ENCODE data around the gene PAQR9. TPM values are rescaled to one million over a fixed set of nuclear protein-coding genes. Genes with fewer than 3 reads are reported as not detected.
A peak's percentile ranks its signal among the peaks of the same experiment; 100 is the strongest.

PAQR9 gene
- total RNA-seq, 1 donor from 2014 or later: not detected

DNA sequence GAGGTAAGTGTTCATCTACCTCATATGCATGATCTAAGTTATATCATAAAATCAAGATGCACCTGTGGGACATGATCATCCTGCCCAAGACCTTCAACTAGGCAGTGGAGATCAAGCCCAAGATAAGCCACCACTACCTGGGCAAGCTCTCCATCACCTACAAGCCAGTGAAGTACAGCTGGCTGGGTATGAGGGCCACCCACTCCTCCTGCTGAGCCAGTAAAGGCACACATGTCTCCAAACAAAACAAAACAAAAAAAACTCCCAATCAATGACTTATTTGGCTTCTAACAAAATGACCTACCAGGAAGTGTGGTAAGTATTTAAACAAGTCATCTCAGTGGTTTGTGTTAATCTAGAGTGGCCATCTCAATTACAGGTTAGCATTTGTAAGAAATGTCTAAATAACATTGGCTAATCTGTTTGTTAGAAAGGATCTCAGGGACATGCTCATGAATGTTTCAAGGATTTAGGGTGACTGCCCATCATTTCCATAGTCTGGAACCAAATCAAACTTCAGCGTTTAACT lies 3.1 kb downstream of the PAQR9 start:
- intact Hi-C loops (cut with micrococcal nuclease): no loop called here
- DNase-seq (ENCODE audit: low spot score): no peak
- Mint-ChIP-seq H3K9me3 (no peaks in the 10 kb centered on the region), H3K27me3 (ENCODE audit: low read depth) (peaks cover 68% of the 10 kb centered on the region), H3K27ac (no peak overlapping the region), H3K4me3 (ENCODE audit: low read depth) (no peak overlapping the region), H3K36me3 (ENCODE audit: low read depth) (no peaks in the 10 kb centered on the region), H3K4me1 (ENCODE audit: low read depth) (peaks cover 9% of the 10 kb centered on the region)

DNA sequence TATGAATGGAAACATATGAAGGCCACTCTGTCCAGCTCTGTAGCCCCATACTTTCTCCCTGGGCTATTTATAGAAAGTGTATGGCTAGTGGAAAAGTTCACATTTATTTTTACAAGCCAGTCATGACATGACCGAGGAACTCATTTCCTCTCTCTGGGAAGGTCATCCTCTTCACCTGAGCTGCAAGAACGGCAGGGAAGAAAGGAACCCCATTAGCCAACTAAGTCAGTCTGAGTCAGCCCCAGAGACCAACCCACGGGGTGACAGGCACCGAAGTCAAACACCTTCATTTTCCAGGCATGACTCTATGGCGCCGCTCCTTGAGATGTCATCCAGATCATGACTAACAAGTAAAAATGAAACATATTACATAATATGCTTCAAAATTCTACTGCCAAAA lies 4.8 kb downstream of the PAQR9 start:
- H3K36me3 Mint-ChIP-seq (ENCODE audit: low read depth): no peaks in the 10 kb centered on the region
- no peaks in the 10 kb centered on the region for H3K9me3 Mint-ChIP-seq
- no peak overlapping the region for H3K4me3 Mint-ChIP-seq (ENCODE audit: low read depth)
- intact Hi-C loops (cut with micrococcal nuclease): no loop called here
- no peak overlapping the region for H3K27ac Mint-ChIP-seq
- H3K4me1 Mint-ChIP-seq (ENCODE audit: low read depth): peaks cover 5% of the 10 kb centered on the region
- peaks cover 64% of the 10 kb centered on the region for H3K27me3 Mint-ChIP-seq (ENCODE audit: low read depth)
- DNase-seq (ENCODE audit: low spot score): no peak

DNA sequence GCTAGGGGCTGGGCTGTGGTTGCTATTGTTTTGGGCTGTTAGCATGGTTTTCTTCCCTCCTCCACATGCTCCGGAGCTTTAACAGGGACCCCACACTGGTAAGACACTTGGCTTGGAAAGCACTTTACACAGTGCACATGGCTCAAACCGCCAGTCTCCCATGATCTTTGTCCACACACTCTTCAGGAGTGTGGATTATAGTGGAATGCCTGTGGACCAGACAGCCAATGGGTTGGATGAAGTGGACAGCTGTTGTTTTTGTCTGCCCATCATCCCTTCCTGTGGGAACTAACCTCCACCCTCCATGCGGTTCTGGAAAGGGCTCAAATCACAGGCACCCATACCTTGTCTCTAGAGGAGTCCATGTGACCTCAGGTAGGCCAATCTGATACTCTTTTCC lies 10.0 kb downstream of the PAQR9 start:
- no peak overlapping the region for H3K4me3 Mint-ChIP-seq (ENCODE audit: low read depth)
- no peaks in the 10 kb centered on the region for H3K36me3 Mint-ChIP-seq (ENCODE audit: low read depth)
- H3K27me3 Mint-ChIP-seq (ENCODE audit: low read depth): peaks cover 67% of the 10 kb centered on the region
- no peaks in the 10 kb centered on the region for H3K4me1 Mint-ChIP-seq (ENCODE audit: low read depth)
- H3K9me3 Mint-ChIP-seq: no peaks in the 10 kb centered on the region
- H3K27ac Mint-ChIP-seq: no peak overlapping the region
- intact Hi-C loops (cut with micrococcal nuclease): no loop called here
- DNase-seq (ENCODE audit: low spot score): no peak

DNA sequence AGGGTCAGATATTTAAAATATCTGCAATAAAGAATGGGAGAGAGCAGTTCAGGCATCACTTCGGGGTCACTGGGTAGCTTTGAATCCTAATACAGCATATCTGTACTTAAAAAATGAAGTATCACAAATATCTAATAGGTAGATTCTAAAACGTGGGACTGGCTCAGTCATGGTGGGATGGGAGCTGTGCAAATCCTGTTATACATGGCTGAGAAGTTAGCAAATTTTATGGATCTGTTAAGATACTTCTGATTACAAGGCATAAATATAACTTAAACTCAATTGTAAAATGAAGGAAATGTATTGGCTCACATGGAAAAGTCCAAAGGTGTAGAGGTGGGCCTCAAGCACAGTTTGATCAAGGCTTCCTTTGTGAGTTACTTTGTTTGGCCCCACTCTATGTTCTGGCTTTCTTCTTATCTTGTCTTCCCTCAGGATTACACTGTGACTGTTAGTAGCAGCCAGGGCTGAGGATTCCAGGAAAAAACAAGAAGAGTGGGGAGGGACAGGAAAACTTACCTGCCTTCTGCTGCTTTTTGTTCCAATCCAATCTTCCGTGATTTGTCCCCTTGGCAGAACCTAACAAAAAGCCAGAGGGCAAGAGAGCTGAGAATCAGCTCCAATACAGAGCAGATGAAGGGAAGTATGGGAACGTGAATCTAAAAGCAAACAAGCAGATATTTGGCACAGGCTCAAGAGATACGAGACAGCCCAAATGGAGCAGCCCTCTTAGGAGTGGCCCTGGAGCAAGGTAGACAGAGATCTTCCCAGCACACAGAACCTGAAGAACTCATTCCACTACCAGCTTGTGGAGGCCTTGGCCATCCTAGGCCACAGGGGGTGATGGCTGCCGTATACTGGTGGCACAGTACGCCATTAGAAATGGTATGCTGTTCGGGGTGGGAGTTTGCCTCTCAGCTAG lies 10.9 kb downstream of the PAQR9 start:
- no peak overlapping the region for H3K4me3 Mint-ChIP-seq (ENCODE audit: low read depth)
- H3K27ac Mint-ChIP-seq: no peak overlapping the region
- H3K27me3 Mint-ChIP-seq (ENCODE audit: low read depth): peaks cover 68% of the 10 kb centered on the region
- no peaks in the 10 kb centered on the region for H3K4me1 Mint-ChIP-seq (ENCODE audit: low read depth)
- intact Hi-C loops (cut with micrococcal nuclease): no loop called here
- H3K9me3 Mint-ChIP-seq: no peaks in the 10 kb centered on the region
- no peak for DNase-seq (ENCODE audit: low spot score)
- H3K36me3 Mint-ChIP-seq (ENCODE audit: low read depth): no peaks in the 10 kb centered on the region

DNA sequence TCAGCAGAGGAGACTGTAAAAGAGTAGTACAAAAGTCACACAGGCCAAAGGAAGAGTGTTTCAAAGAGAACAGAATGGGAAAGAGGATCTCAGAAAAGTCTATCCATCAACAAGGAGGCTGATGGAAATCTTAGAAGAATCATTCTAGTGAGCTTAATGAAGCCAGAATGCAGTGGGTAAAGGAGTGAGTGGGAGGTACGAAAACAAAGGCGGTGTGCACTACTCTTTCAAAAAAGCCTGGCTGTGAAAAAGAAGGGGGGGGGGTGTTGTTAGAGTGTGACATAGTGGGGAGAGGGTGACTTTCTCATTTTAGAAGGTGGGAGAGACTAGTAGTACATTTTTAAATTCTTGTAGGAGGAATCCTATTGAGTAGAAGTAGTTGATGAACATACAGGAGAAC lies 11.7 kb downstream of the PAQR9 start:
- H3K27ac Mint-ChIP-seq: no peak overlapping the region
- intact Hi-C loops (cut with micrococcal nuclease): no loop called here
- H3K9me3 Mint-ChIP-seq: no peaks in the 10 kb centered on the region
- DNase-seq (ENCODE audit: low spot score): no peak
- H3K4me1 Mint-ChIP-seq (ENCODE audit: low read depth): no peaks in the 10 kb centered on the region
- H3K36me3 Mint-ChIP-seq (ENCODE audit: low read depth): no peaks in the 10 kb centered on the region
- peaks cover 64% of the 10 kb centered on the region for H3K27me3 Mint-ChIP-seq (ENCODE audit: low read depth)
- H3K4me3 Mint-ChIP-seq (ENCODE audit: low read depth): no peak overlapping the region

DNA sequence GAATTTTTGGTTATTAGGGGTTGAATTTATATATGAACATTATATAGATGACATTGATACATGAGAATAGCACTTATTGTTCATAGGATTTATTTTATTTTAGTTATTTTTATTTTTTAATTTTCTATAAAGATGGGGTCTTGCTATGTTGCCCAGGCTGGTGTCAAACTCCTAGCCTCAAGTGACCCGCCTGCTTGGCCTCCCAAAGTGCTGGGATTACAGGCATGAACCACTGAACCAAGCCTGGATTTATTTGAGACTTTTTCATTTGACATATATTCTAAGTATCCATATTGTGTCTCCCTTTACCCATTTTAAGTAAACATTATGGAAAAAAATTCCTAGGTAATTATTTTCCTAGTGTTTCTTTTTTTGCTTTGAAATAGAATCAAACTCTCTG lies 12.5 kb downstream of the PAQR9 start:
- no peaks in the 10 kb centered on the region for H3K9me3 Mint-ChIP-seq
- H3K4me3 Mint-ChIP-seq (ENCODE audit: low read depth): no peak overlapping the region
- no peak overlapping the region for H3K27ac Mint-ChIP-seq
- H3K27me3 Mint-ChIP-seq (ENCODE audit: low read depth): peaks cover 64% of the 10 kb centered on the region
- H3K36me3 Mint-ChIP-seq (ENCODE audit: low read depth): no peaks in the 10 kb centered on the region
- no peak for DNase-seq (ENCODE audit: low spot score)
- intact Hi-C loops (cut with micrococcal nuclease): no loop called here
- no peaks in the 10 kb centered on the region for H3K4me1 Mint-ChIP-seq (ENCODE audit: low read depth)

DNA sequence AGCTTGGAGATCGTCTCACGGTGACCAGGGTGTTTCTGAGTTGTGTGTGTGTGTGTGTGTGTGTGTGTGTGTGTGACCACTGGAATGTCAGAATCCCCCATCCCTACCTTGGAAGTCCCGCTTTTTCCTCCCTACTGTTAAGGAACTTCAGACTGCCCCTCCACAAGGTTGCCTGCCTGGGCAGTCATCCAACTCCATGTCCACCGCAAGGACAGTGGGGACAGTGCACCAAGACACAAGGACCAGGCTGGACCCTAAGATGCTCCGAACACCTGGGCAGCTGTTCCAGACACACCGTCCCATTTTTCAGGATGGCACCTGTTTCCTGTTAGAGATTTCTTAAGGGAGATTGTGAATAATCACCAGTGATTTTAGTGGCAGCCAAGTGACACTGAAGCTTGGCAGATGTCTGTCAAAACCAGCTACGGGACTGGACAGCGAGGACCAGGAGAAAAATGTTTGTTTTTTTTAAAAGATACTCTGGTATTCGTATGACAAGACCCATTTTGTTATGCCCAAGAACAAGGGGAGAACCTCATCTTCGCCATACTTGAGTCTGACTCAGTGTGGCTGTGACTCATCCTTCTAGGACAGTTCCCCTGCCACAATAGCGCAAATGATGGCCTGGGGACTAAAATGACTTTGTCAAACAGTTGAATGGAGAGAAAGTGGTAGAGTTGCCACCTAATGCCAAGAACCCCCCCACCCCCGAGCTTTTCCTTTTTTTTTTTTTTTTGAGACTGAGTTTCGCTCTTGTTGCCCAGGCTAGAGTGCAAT lies 15.5 kb downstream of the PAQR9 start:
- no peak overlapping the region for H3K4me3 Mint-ChIP-seq (ENCODE audit: low read depth)
- H3K36me3 Mint-ChIP-seq (ENCODE audit: low read depth): no peaks in the 10 kb centered on the region
- DNase-seq (ENCODE audit: low spot score): no peak

DNA sequence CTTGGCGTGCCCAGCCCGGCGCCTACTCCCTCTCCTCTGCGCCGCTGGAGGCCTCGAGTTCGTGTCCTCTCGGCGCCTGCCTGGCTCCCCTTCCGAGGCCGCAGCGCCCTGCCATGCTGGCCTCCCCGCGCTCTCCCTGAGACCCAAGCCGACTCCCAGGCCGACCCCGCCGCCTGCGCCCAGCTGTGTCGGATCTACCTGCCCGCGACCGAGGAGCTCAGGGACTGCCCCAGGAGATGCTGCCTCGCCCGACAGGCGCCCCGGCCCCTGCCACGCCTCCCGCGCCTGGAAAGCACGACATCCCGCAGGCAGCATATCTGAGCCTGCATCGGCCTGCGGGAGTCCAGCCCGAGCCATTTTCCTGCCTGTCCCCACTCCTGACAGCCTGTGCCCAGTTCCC lies 16.1 kb downstream of the PAQR9 start:
- no peaks in the 10 kb centered on the region for H3K9me3 Mint-ChIP-seq
- H3K4me3 Mint-ChIP-seq (ENCODE audit: low read depth): no peak overlapping the region
- H3K4me1 Mint-ChIP-seq (ENCODE audit: low read depth): peaks cover 12% of the 10 kb centered on the region
- no peaks in the 10 kb centered on the region for H3K36me3 Mint-ChIP-seq (ENCODE audit: low read depth)
- intact Hi-C loops (cut with micrococcal nuclease): no loop called here
- DNase-seq (ENCODE audit: low spot score): no peak
- H3K27me3 Mint-ChIP-seq (ENCODE audit: low read depth): peaks cover 44% of the 10 kb centered on the region
- H3K27ac Mint-ChIP-seq: no peak overlapping the region

More for the DNA sequence above, 15.5 kb downstream of the PAQR9 start:
- Mint-ChIP-seq H3K27me3 (ENCODE audit: low read depth) (peaks cover 50% of the 10 kb centered on the region), H3K9me3 (no peaks in the 10 kb centered on the region), H3K27ac (no peak overlapping the region), H3K4me1 (ENCODE audit: low read depth) (peaks cover 12% of the 10 kb centered on the region)
- intact Hi-C loops (cut with micrococcal nuclease): no loop called here

DNA sequence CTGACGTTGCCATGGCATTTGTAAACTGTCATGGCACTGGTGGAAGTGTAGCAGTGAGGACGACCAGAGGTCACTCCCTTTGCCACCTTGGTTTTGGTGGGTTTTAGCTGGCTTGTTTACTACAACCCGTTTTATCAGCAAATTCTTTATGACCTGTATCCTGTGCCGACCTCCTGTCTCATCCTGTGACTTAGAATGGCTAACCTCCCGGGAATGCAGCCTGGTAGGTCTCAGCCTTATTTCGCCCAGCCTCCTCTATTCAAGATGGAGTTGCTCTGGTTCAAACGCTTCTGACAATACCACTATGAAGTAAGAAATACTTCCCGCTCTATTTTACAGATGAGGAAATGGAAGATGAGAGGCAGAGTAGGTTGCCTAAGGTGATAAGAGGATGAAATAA lies 16.6 kb downstream of the PAQR9 start:
- peaks cover 43% of the 10 kb centered on the region for H3K27me3 Mint-ChIP-seq (ENCODE audit: low read depth)
- intact Hi-C loops (cut with micrococcal nuclease): no loop called here
- H3K27ac Mint-ChIP-seq: no peak overlapping the region
- H3K9me3 Mint-ChIP-seq: no peaks in the 10 kb centered on the region
- H3K4me1 Mint-ChIP-seq (ENCODE audit: low read depth): peaks cover 15% of the 10 kb centered on the region
- H3K36me3 Mint-ChIP-seq (ENCODE audit: low read depth): no peaks in the 10 kb centered on the region
- no peak overlapping the region for H3K4me3 Mint-ChIP-seq (ENCODE audit: low read depth)
- DNase-seq (ENCODE audit: low spot score): no peak

DNA sequence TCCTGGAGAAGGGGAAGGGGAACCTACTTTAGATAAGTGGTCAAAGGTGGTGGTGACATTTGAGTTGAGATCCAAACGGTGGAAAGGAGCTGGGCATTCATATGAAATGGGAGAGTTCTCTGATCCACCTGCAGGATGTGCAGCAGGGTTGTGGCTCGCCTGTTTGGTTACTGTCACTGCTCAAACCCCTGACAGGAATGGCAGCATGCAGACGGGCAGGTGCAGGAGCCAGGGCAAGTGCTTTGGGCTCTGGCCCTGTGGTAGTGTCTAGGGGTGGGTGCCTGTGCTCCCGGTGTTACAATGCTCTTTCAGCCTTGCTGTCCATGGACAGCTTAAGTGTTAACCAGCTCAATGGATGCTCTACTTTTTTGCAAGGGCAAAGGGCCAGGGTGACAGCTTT lies 18.5 kb downstream of the PAQR9 start:
- intact Hi-C loops (cut with micrococcal nuclease): no loop called here
- Mint-ChIP-seq H3K4me1 (ENCODE audit: low read depth) (peaks cover 15% of the 10 kb centered on the region), H3K9me3 (no peaks in the 10 kb centered on the region), H3K27ac (no peak overlapping the region), H3K36me3 (ENCODE audit: low read depth) (no peaks in the 10 kb centered on the region), H3K27me3 (ENCODE audit: low read depth) (peaks cover 45% of the 10 kb centered on the region), H3K4me3 (ENCODE audit: low read depth) (no peak overlapping the region)
- DNase-seq (ENCODE audit: low spot score): no peak

DNA sequence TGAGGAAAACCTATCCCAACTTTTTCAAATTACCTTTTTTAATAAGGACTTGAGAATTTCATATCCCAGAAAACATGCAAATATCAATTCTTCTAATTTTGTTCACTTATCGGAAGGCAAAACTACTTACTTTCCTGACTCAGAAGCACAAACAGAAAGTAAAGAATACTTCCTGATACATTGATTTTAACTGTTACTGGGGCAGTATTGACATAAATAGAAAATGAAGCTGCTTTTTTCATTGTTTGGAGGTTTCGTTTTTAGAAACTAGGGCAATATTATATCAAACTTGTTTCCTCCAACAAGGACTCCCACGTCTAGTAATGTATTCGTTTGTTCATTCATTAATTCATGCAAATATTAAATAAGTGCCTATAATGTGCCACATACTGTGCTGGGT lies 19.1 kb downstream of the PAQR9 start:
- intact Hi-C loops (cut with micrococcal nuclease): no loop called here
- Mint-ChIP-seq H3K27me3 (ENCODE audit: low read depth) (peaks cover 39% of the 10 kb centered on the region), H3K4me1 (ENCODE audit: low read depth) (peaks cover 15% of the 10 kb centered on the region), H3K36me3 (ENCODE audit: low read depth) (no peaks in the 10 kb centered on the region), H3K27ac (no peak overlapping the region), H3K9me3 (no peaks in the 10 kb centered on the region), H3K4me3 (ENCODE audit: low read depth) (peak overlapping the region; percentile 0)
- no peak for DNase-seq (ENCODE audit: low spot score)

DNA sequence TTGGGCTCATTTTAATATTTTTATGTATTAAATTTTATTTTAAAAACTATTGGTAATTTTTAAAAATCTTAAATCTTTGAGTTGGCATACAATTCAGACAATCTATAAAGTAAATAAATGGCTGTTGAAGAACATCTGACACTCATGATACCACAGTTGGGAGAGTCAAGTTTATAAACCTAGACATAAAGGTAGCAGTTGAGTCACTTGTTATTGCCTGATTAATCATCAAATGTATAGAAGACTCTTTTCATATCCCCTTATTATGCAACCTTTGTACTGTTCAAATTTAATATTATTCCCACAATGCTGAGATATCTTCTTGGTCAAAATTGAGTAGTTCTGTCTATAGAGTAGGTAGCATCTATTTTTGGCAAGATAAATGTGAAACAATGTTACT lies 19.6 kb downstream of the PAQR9 start:
- intact Hi-C loops (cut with micrococcal nuclease): no loop called here
- Mint-ChIP-seq H3K9me3 (no peaks in the 10 kb centered on the region), H3K27me3 (ENCODE audit: low read depth) (peaks cover 34% of the 10 kb centered on the region), H3K36me3 (ENCODE audit: low read depth) (no peaks in the 10 kb centered on the region), H3K4me3 (ENCODE audit: low read depth) (no peak overlapping the region), H3K4me1 (ENCODE audit: low read depth) (peaks cover 15% of the 10 kb centered on the region), H3K27ac (no peak overlapping the region)
- no peak for DNase-seq (ENCODE audit: low spot score)

DNA sequence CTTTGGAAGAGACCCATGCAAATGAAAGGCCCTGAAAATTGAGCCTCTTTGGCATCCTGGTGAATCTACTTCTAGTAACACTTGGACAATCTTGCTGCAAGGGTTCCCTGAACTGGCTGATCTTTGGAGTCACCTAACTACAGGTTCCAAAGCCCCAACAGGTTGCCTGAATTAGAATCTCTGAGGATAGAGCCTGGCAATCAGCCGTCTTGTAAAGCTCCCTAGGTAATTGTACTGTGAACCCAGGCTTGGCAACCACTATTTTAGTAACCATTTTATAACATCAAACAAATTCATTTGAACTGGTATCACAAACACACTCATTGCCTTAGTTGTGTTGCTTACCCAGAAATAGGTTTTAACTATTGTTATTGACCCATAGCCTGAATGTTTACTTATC lies 20.1 kb downstream of the PAQR9 start:
- Mint-ChIP-seq H3K9me3 (no peaks in the 10 kb centered on the region), H3K27ac (no peak overlapping the region), H3K36me3 (ENCODE audit: low read depth) (no peaks in the 10 kb centered on the region), H3K27me3 (ENCODE audit: low read depth) (peaks cover 33% of the 10 kb centered on the region), H3K4me3 (ENCODE audit: low read depth) (no peak overlapping the region), H3K4me1 (ENCODE audit: low read depth) (peaks cover 15% of the 10 kb centered on the region)
- no peak for DNase-seq (ENCODE audit: low spot score)
- intact Hi-C loops (cut with micrococcal nuclease): no loop called here

Measured in activated T-helper 2 cell treated with anti-CD3 and anti-CD28 coated beads, Interferon-gamma antibody, Interleukin-2, Interleukin-4, amounts not matched to agents 10 μg/mL and 5 μg/mL and 100 μg/mL, durations not matched to agents 14 hours and 24 hours and 36 hours (primary cell).